H1 (cell line): ENCODE results near the gene SLC44A5. TPM values are rescaled to one million over a fixed set of nuclear protein-coding genes. Genes with fewer than 3 reads are reported as not detected.

Source experiments
- CTCF ChIA-PET: fragments of 300-600 bp; sonication (Branson Sonifier 250); formaldehyde crosslinking; loops from one replicate; lab custom pipeline; 2021; ENCODE audit not compliant: partially characterized antibody; lab: Charles Lee
- POLR2A ChIA-PET: fragments of 300-600 bp; sonication (Branson Sonifier 250); formaldehyde crosslinking; loops from one replicate; lab custom pipeline; 2021; ENCODE audit warnings: inconsistent platforms; ENCODE audit not compliant: partially characterized antibody; lab: Charles Lee
- DNase-seq, 2 experiments: peaks; one replicate each; pipeline versions ENCODE4 v3.0.0 to v3.0.0-alpha.2; 2010 to 2022; ENCODE audit warnings: low spot score in 2 of 2, low read depth in 1 of 2, mixed read lengths in 1 of 2
- FAIRE-seq: peaks from 2 replicates; lab custom pipeline; 2011; peaks lifted over from hg19 to GRCh38; lab: Jason Lieb, UNC
- H2AFZ ChIP-seq: 2 replicates; pipeline ENCODE4 v1.8.1; 2012; ENCODE audit warnings: low read length, inconsistent platforms
- H2AK5ac ChIP-seq: 2 replicates; pipeline ENCODE4 v1.6.1; 2013; ENCODE audit warnings: low read depth, low read length
- H2BK120ac ChIP-seq: replicated peaks from 2 replicates; pipeline ENCODE3; 2013; ENCODE audit warnings: low read depth, low read length, inconsistent platforms
- H2BK12ac ChIP-seq: 2 replicates; pipeline ENCODE4 v1.6.1; 2013; ENCODE audit warnings: low read depth, low read length
- H2BK15ac ChIP-seq: 2 replicates; pipeline ENCODE4 v1.6.1; 2013; ENCODE audit warnings: low read length
- H2BK20ac ChIP-seq: 2 replicates; pipeline ENCODE4 v1.6.1; 2013; ENCODE audit warnings: low read length
- H2BK5ac ChIP-seq: 2 replicates; pipeline ENCODE4 v1.6.1; 2013; ENCODE audit warnings: low read depth, low read length
- H3K14ac ChIP-seq: 2 replicates; pipeline ENCODE4 v1.6.1; 2013; ENCODE audit warnings: inconsistent platforms; ENCODE audit not compliant: insufficient read length
- H3K18ac ChIP-seq: 2 replicates; pipeline ENCODE4 v1.6.1; 2013; ENCODE audit warnings: low read length; ENCODE audit errors: extremely low read depth
- H3K23ac ChIP-seq: 2 replicates; pipeline ENCODE4 v1.6.1; 2013; ENCODE audit warnings: inconsistent platforms; ENCODE audit not compliant: insufficient read length
- H3K23me2 ChIP-seq: 2 replicates; pipeline ENCODE4 v1.6.1; 2013; ENCODE audit warnings: low read depth, low read length
- H3K27ac ChIP-seq: 2 replicates; pipeline ENCODE4 v1.6.1; 2011; ENCODE audit warnings: low read depth, low read length, inconsistent platforms
- H3K27me3 ChIP-seq, 4 experiments: replicated peaks in 1 of 4; 1 replicate in 1 of 4; 2 replicates in 3 of 4; pipeline versions ENCODE4 v1.6.1 to v1.8.1; 2011 to 2013; ENCODE audit warnings: low read length in 3 of 4, mild to moderate bottlenecking in 3 of 4, inconsistent platforms in 2 of 4, mixed read lengths in 2 of 4, moderate library complexity in 1 of 4; ENCODE audit not compliant: control insufficient read depth in 3 of 4, insufficient read depth in 3 of 4; ENCODE audit errors: extremely low read depth in 1 of 4
- H3K36me3 ChIP-seq, 4 experiments: 2 replicates each; pipeline versions ENCODE4 v1.6.1 to v1.8.1; 2011 to 2013; ENCODE audit warnings: mild to moderate bottlenecking in 4 of 4, low read length in 3 of 4, moderate library complexity in 2 of 4, control low read depth in 1 of 4, inconsistent platforms in 1 of 4; ENCODE audit not compliant: insufficient read depth in 4 of 4, control insufficient read depth in 2 of 4
- H3K4ac ChIP-seq: replicated peaks from 2 replicates; pipeline ENCODE3; 2013; ENCODE audit warnings: low read length, low read depth, mixed read lengths, inconsistent platforms; ENCODE audit not compliant: insufficient read length
- H3K4me1 ChIP-seq, 4 experiments: replicated peaks in 1 of 4; 1 replicate in 1 of 4; 2 replicates in 3 of 4; pipeline versions ENCODE4 v1.6.1 to v1.8.1; 2011 to 2013; ENCODE audit warnings: low read length in 3 of 4, inconsistent platforms in 2 of 4, mixed read lengths in 1 of 4; ENCODE audit not compliant: insufficient read depth in 4 of 4, control insufficient read depth in 3 of 4
- H3K4me2 ChIP-seq, 2 experiments: 2 replicates each; pipeline versions ENCODE4 v1.6.1 to v1.8.1; 2011 to 2013; ENCODE audit warnings: low read depth in 2 of 2, low read length in 2 of 2, control low read depth in 1 of 2, inconsistent platforms in 1 of 2, mild to moderate bottlenecking in 1 of 2; ENCODE audit not compliant: insufficient read depth in 1 of 2
- H3K4me3 ChIP-seq, 4 experiments: fragments of 200-600, 300-600 bp in 1 of 4; sonication (generic), shearing (Covaris generic), sonication (Bioruptor Twin) in 1 of 4; 2 replicates each; pipeline versions ENCODE4 v1.5.1 to v1.8.1; 2011 to 2016; ENCODE audit warnings: low read length in 4 of 4, low read depth in 3 of 4, control low read depth in 2 of 4, inconsistent platforms in 2 of 4, mild to moderate bottlenecking in 2 of 4, mixed read lengths in 1 of 4, moderate library complexity in 1 of 4; ENCODE audit not compliant: insufficient read depth in 2 of 4; ENCODE audit errors: extremely low read depth in 1 of 4
- H3K56ac ChIP-seq: replicated peaks from 2 replicates; pipeline ENCODE3; 2013; ENCODE audit warnings: low read depth, mild to moderate bottlenecking, mixed read lengths, low read length, inconsistent platforms; ENCODE audit not compliant: insufficient read length
- H3K79me1 ChIP-seq: 2 replicates; pipeline ENCODE4 v1.6.1; 2013; ENCODE audit warnings: low read depth, low read length, control low read depth
- H3K79me2 ChIP-seq, 2 experiments: 2 replicates each; pipeline versions ENCODE4 v1.6.1 to v1.8.1; 2012 to 2013; ENCODE audit warnings: low read length in 2 of 2, mild to moderate bottlenecking in 2 of 2, inconsistent platforms in 1 of 2; ENCODE audit not compliant: insufficient read depth in 2 of 2, control insufficient read depth in 1 of 2
- H3K9ac ChIP-seq, 4 experiments: replicated peaks in 1 of 4; 1 replicate in 1 of 4; 2 replicates in 3 of 4; pipeline versions ENCODE4 v1.6.1 to v1.8.1; 2011 to 2013; ENCODE audit warnings: low read depth in 3 of 4, low read length in 3 of 4, control low read depth in 2 of 4, mild to moderate bottlenecking in 2 of 4, moderate library complexity in 2 of 4, inconsistent platforms in 1 of 4; ENCODE audit errors: extremely low read depth in 1 of 4
- H3K9me3 ChIP-seq, 2 experiments: 2 replicates each; pipeline versions ENCODE4 v1.6.1 to v1.8.1; 2012 to 2013; ENCODE audit warnings: mild to moderate bottlenecking in 2 of 2, moderate library complexity in 2 of 2, control low read depth in 1 of 2, inconsistent platforms in 1 of 2, low read depth in 1 of 2, low read length in 1 of 2, mixed read lengths in 1 of 2; ENCODE audit not compliant: insufficient read depth in 2 of 2
- H4K20me1 ChIP-seq, 2 experiments: replicated peaks in 1 of 2; 2 replicates each; pipeline versions ENCODE3 to v1.8.1; 2011 to 2013; ENCODE audit warnings: inconsistent platforms in 2 of 2, low read length in 2 of 2, mild to moderate bottlenecking in 1 of 2; ENCODE audit not compliant: insufficient read depth in 2 of 2, control insufficient read depth in 1 of 2
- H4K5ac ChIP-seq: 2 replicates; pipeline ENCODE4 v1.6.1; 2013; ENCODE audit warnings: low read length, low read depth, mixed read lengths, inconsistent platforms; ENCODE audit not compliant: insufficient read length
- H4K8ac ChIP-seq: 2 replicates; pipeline ENCODE4 v1.8.0; 2013; ENCODE audit warnings: mild to moderate bottlenecking, moderate library complexity, low read length, inconsistent platforms; ENCODE audit not compliant: insufficient read depth; ENCODE audit errors: extremely low read depth
- H4K91ac ChIP-seq: replicated peaks from 2 replicates; pipeline ENCODE3; 2013; ENCODE audit warnings: low read length, mixed read lengths, inconsistent platforms; ENCODE audit not compliant: insufficient read length
- BACH1 ChIP-seq: IDR thresholded peaks from 2 replicates; pipeline ENCODE4 v1.6.1; 2012; ENCODE audit warnings: low read length, improper control_type of control experiment
- BCL11A ChIP-seq, 2 experiments: IDR thresholded peaks; one replicate each; pipeline ENCODE4 v1.6.1; 2011; ENCODE audit warnings: low read depth in 2 of 2, low read length in 2 of 2, mild to moderate bottlenecking in 2 of 2
- CBX5 ChIP-seq: fragments of 300-800, 300-1000 bp; sonication (generic); IDR thresholded peaks from 2 replicates; pipeline ENCODE4 v1.7.1; 2016; ENCODE audit warnings: antibody characterized with exemption, low read length, low read depth
- CHD1 ChIP-seq: IDR thresholded peaks from 2 replicates; pipeline ENCODE4 v1.6.1; 2012; ENCODE audit warnings: low read depth, low read length, improper control_type of control experiment
- CHD2 ChIP-seq: IDR thresholded peaks from 2 replicates; pipeline ENCODE4 v1.6.1; 2012; ENCODE audit warnings: low read length, improper control_type of control experiment
- E2F6 ChIP-seq: IDR thresholded peaks from 2 replicates; pipeline ENCODE4 v1.6.1; 2012; ENCODE audit warnings: inconsistent platforms
- HDAC2 ChIP-seq, 2 experiments: fragments of 300-600 bp in 1 of 2; sonication (generic) in 1 of 2; IDR thresholded peaks; 2 replicates each; pipeline ENCODE4 v1.6.1; 2011 to 2012; ENCODE audit warnings: low read depth in 2 of 2, low read length in 2 of 2, mild to moderate bottlenecking in 2 of 2, moderate library complexity in 2 of 2, borderline replicate concordance in 1 of 2, inconsistent platforms in 1 of 2
- JUN ChIP-seq: IDR thresholded peaks from 2 replicates; pipeline ENCODE4 v1.6.1; 2011; ENCODE audit warnings: low read depth, mild to moderate bottlenecking, improper control_type of control experiment, low read length
- KDM4A ChIP-seq: IDR thresholded peaks from one replicate; pipeline ENCODE4 v1.7.1; 2012; ENCODE audit warnings: low read depth, mild to moderate bottlenecking, moderate library complexity, low read length, inconsistent platforms; ENCODE audit not compliant: severe bottlenecking
- POU5F1 ChIP-seq: IDR thresholded peaks from 2 replicates; pipeline ENCODE4 v1.6.1; 2011; ENCODE audit warnings: low read depth, mild to moderate bottlenecking, low read length, moderate library complexity
- RBBP5 ChIP-seq: IDR thresholded peaks from 2 replicates; pipeline ENCODE4 v1.7.1; 2012; ENCODE audit warnings: low read depth, mild to moderate bottlenecking, inconsistent platforms, low read length, moderate library complexity, borderline replicate concordance
- RNF2 ChIP-seq: fragments of 200-900, 300-1000 bp; sonication (generic); IDR thresholded peaks from 2 replicates; pipeline ENCODE4 v1.7.1; 2016; ENCODE audit warnings: borderline replicate concordance, low read depth, mild to moderate bottlenecking, antibody characterized with exemption, low read length; ENCODE audit not compliant: poor library complexity, severe bottlenecking; ENCODE audit errors: missing control alignments
- SIRT6 ChIP-seq: IDR thresholded peaks from one replicate; pipeline ENCODE4 v1.7.1; 2012; ENCODE audit warnings: low read length, inconsistent platforms
- SIX5 ChIP-seq: IDR thresholded peaks from 2 replicates; pipeline ENCODE4 v1.6.1; 2011; ENCODE audit warnings: mild to moderate bottlenecking, low read depth, low read length
- SP4 ChIP-seq: IDR thresholded peaks from 2 replicates; pipeline ENCODE4 v1.6.1; 2012; ENCODE audit warnings: low read length, inconsistent platforms
- SUZ12 ChIP-seq: fragments of 200-600 bp; sonication (generic); IDR thresholded peaks from 2 replicates; pipeline ENCODE4 v1.6.1; 2012; ENCODE audit warnings: mild to moderate bottlenecking, inconsistent platforms, low read length, moderate library complexity, mixed read lengths
- polyA plus RNA-seq, 7 experiments: library from polyadenylated mRNA; depleted of rRNA in 3 of 7; stranded (reverse) in 5 of 7; unstranded in 2 of 7; fragments of >200 nt in 5 of 7; fragments of 200-250 nt in 2 of 7; gene quantifications; 1 replicate in 5 of 7; 2 replicates in 1 of 7; 4 replicates in 1 of 7; pipeline versions ENCODE4 v1.2.1 to v1.2.3, GENCODE V29; 2011 to 2013; ENCODE audit warnings: missing spikeins in 2 of 7, mixed read lengths in 2 of 7
- total RNA-seq: library from RNA; stranded (reverse); fragmentation: NEBNext Ultra II Directional; extraction: Animal tissue kit (Norgen Biotek cat#: 25700); gene quantifications from 2 replicates; pipeline ENCODE4 v1.2.1, GENCODE V29; 2021

Gene SLC44A5
- total and polyA plus RNA-seq, 2 of the 8 experiments (the other 6 are each of a cell fraction or from before 2014, with no cell fraction given), result 1.8 to 3.3 TPM

GRCh38 chr1:75543705-75544104, 67.2 kb downstream of the SLC44A5 start:
- H2BK20ac ChIP-seq, result no peak overlapping the region
- POLR2A ChIA-PET, result no interaction called here
- TF ChIP-seq RBBP5, result no peak
- TF ChIP-seq HDAC2 (IDR thresholded peaks at IDR 0.05; ENCODE audit: borderline replicate concordance in 1 of 2, low read depth in 2 of 2, low read length in 2 of 2), result no peak
- TF ChIP-seq CHD2, result no peak
- no peak for TF ChIP-seq E2F6
- no peak for TF ChIP-seq SIX5
- no peak for TF ChIP-seq SIRT6
- TF ChIP-seq CHD1, result no peak
- no peak for TF ChIP-seq POU5F1
- TF ChIP-seq KDM4A, result no peak
- TF ChIP-seq RNF2, result no peak
- TF ChIP-seq JUN, result no peak
- no peak for TF ChIP-seq SP4
- TF ChIP-seq SUZ12, result no peak
- no peak for TF ChIP-seq CBX5
- no peak for TF ChIP-seq BCL11A (IDR thresholded peaks at IDR 0.05; ENCODE audit: low read depth in 2 of 2, low read length in 2 of 2)
- no peak for TF ChIP-seq BACH1

More at GRCh38 chr1:75543705-75544104, 67.2 kb downstream of the SLC44A5 start:
- no peak overlapping the region for H2BK15ac ChIP-seq
- no peaks in the 10 kb centered on the region for H3K79me2 ChIP-seq
- no peak overlapping the region for H3K27ac ChIP-seq
- FAIRE-seq, result no peak
- no peak overlapping the region for H3K9ac ChIP-seq
- no peak overlapping the region for H4K8ac ChIP-seq
- no peak overlapping the region for H2BK120ac ChIP-seq
- H3K79me1 ChIP-seq, result no peaks in the 10 kb centered on the region
- H4K20me1 ChIP-seq, result no peaks in the 10 kb centered on the region
- CTCF ChIA-PET, result no interaction called here
- no peak overlapping the region for H3K56ac ChIP-seq
- H3K23me2 ChIP-seq, result no peaks in the 10 kb centered on the region
- H3K14ac ChIP-seq, result no peak overlapping the region
- DNase-seq, result no peak
- no peak overlapping the region for H3K4me3 ChIP-seq
- H3K4ac ChIP-seq, result no peak overlapping the region
- no peaks in the 10 kb centered on the region for H3K9me3 ChIP-seq
- H2BK5ac ChIP-seq, result no peak overlapping the region
- H3K18ac ChIP-seq, result no peak overlapping the region
- H3K4me2 ChIP-seq, result no peak overlapping the region
- H4K91ac ChIP-seq, result no peak overlapping the region
- no peaks in the 10 kb centered on the region for H3K27me3 ChIP-seq
- H2BK12ac ChIP-seq, result no peak overlapping the region
- H3K36me3 ChIP-seq, result no peaks in the 10 kb centered on the region
- H3K23ac ChIP-seq, result no peak overlapping the region
- no peaks in the 10 kb centered on the region for H3K4me1 ChIP-seq
- H2AK5ac ChIP-seq, result no peak overlapping the region
- no peak overlapping the region for H4K5ac ChIP-seq
- H2AFZ ChIP-seq, result no peak overlapping the region
